VCaP (cell line): ENCODE results near the gene TRIO.
A peak's percentile ranks its signal among the peaks of the same experiment; 100 is the strongest.

Experiments
- H3K27ac ChIP-seq: fragments of 450-650 bp; 2 replicates; pipeline ENCODE4 v1.5.1; 2017
- TF ChIP-seq, protein P1 (sequence below): fragments of 450-650 bp; conservative IDR thresholded peaks from 2 replicates; pipeline ENCODE4 v1.5.1; 2017; ENCODE audit warnings: mild to moderate bottlenecking, moderate library complexity

The TRIO gene

DNA sequence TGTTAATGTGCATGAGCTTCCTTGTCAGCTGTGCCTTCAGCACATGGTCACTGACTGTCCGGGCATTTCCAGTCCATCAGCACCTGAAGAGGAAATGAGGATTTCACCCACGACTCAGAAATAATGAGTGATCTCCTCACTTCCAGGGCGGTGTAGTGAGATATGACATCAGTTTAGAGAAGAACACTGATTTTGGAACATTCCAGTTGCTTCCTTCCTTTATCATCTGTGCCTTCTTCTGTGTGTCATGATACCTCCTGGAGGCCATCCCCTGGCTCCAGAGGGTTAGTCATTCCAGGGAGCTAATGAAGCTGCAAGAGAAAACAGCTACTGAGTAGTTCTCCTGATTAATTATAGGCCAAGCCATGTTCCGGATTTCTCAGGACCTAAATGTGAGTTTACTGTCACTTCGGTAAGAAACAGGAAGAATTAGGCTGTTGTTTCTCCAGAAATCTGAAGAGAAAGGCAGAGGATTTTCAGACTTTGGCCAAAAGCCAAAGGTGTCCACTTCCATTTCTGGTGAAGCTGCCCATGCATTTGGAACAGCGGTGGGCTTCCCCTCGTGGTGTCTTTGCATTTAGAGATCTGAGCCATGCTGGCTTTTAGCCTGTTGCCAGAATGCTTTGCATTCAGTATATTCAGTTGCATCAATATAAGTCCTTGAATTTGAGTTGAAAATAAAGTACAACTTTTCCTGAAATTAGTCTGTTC lies 277.1 kb downstream of the TRIO start:
- TF ChIP-seq, protein P1, sequence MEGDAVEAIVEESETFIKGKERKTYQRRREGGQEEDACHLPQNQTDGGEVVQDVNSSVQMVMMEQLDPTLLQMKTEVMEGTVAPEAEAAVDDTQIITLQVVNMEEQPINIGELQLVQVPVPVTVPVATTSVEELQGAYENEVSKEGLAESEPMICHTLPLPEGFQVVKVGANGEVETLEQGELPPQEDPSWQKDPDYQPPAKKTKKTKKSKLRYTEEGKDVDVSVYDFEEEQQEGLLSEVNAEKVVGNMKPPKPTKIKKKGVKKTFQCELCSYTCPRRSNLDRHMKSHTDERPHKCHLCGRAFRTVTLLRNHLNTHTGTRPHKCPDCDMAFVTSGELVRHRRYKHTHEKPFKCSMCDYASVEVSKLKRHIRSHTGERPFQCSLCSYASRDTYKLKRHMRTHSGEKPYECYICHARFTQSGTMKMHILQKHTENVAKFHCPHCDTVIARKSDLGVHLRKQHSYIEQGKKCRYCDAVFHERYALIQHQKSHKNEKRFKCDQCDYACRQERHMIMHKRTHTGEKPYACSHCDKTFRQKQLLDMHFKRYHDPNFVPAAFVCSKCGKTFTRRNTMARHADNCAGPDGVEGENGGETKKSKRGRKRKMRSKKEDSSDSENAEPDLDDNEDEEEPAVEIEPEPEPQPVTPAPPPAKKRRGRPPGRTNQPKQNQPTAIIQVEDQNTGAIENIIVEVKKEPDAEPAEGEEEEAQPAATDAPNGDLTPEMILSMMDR, result no peak
- no peak overlapping the region for H3K27ac ChIP-seq

GRCh38 chr5:14421851-14422250 lies 278.7 kb downstream of the TRIO start:
- TF ChIP-seq, protein P1, result no peak
- H3K27ac ChIP-seq, result no peak overlapping the region

GRCh38 chr5:14424011-14424685 lies 281.0 kb downstream of the TRIO start:
- H3K27ac ChIP-seq, result no peak overlapping the region
- TF ChIP-seq, protein P1, result no peak

- TF ChIP-seq, protein P1, result no peak
- no peak overlapping the region for H3K27ac ChIP-seq
Observed at GRCh38 chr5:14425559-14425958, 282.4 kb downstream of the TRIO start.

- H3K27ac ChIP-seq, result no peak overlapping the region
- TF ChIP-seq, protein P1, result no peak
Observed at GRCh38 chr5:14426521-14426920, 283.4 kb downstream of the TRIO start.

GRCh38 chr5:14428302-14429081 lies 285.4 kb downstream of the TRIO start:
- peak overlapping the region; percentile 72 for H3K27ac ChIP-seq
- TF ChIP-seq, protein P1, result no peak
